Activated T-cell treated with anti-CD3 and anti-CD28 coated beads for 24 hours (primary cell): ENCODE results near the gene POLR2F.
"Not testable (repeated sequence)": the region's sequence is repeated elsewhere in the genome, so short reads cannot be mapped to it uniquely, and the experiment has no call there.

Source experiments
- DNase-seq: peaks from one replicate; pipeline ENCODE4 v3.0.0-alpha.2; 2020; ENCODE audit warnings: low read depth

The POLR2F gene

DNA sequence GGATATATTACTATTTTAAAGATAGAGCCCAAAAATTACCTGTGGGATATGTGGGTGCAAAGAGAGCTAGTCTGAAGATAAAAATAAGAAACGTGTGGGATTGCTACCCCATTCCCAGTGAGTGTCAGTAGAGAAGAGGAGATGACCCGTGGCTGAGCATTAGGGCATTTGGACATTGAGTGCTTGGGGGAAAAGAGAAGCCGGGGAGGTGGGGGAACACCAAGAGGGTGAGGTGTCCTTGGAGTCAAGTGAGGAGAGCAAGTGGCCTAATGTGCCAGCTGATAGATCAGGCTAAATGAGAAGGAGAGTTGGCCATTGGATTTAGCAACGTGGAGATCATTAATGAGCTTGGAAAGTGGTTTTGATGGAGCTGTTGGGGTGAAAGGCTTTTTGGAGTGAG, 1.2 kb downstream of the POLR2F start:
- DNase-seq, result no peak

DNA sequence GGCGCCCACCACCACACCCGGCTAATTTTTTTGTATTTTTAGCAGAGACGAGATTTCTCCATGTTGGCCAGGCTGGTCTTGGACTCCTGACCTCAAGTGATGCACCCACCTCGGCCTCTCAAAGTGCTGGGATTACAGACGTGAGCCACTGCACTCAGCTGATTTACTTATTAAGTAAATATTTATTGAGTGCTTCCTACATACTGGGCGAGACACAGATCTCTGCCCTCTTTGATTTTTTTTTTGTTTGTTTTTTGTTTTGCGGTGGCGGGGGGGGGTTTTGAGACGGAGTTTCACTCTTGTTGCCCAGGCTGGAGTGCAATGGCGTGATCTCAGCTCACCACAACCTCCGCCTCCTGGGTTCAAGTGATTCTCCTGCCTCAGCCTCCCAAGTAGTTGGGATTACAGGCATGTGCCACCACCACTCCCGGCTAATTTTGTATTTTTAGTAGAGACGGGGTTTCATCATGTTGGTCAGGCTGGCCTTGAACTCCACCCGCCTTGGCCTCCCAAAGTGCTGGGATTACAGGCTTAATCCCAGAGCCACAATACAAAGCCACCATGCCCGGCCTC, 2.4 kb downstream of the POLR2F start:
- DNase-seq, result not testable (repeated sequence)

DNA sequence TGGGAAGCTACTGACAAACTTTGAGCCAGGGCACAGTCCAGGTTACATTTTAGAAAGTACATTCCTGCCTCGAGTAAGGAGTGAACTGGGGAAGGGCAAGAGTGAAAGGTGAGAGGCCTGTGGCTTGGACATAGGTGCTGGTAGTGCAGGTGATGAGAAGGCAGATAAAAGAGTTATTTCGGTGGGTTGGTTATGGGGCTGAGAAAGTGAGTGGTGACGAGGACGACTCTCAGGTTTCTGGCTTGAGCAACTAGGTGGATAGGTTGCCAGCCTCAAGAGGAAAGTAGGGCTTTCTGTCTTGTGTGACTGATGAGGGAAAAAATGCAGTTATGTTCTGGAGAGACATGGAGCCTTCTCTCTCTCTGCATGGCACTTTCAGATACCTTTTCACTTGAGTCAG, 3.7 kb downstream of the POLR2F start:
- DNase-seq, result no peak

DNA sequence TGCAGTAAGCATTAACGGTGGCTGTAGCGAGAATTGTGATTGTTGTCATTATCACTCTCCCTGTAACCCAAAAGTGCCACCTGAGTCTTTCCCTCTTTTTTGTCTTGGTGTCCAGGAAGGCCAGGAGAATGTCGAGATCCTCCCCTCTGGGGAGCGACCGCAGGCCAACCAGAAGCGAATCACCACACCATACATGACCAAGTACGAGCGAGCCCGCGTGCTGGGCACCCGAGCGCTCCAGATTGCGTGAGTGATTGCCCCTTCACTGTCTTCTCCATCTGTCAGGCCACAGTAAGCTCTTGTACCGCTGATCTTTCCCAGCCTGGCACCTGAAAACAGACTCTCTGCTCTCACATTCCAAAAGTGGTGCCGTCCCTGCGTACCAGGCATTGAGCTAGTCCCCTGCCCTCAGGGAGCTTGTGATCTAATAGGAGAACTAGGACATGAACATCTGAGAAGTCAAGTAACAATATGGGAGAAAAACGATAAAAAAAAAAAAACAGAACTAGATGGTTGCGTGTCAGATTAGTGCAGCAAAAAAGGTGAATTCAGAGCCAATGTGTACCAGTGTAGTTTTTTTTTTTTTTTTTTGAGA, 5.8 kb downstream of the POLR2F start:
- no peak for DNase-seq

DNA sequence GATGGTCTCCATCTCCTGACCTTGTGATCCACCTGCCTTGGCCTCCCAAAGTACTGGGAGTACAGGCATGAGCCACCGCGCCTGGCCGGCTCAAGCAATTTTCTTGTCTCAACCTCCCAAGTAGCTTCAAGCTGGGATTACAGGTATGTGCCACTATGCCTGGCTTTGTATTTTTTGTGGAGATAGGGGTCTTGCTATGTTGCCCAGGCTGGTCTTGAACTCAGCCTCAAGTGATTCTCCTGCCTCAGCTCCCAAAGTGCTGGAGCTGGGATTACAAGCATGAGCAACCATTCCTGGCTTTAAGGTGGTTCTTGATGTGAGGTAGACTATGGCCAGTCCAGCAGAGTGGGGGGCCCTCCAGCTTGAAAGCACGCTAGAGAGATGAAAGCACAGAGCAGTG, 7.6 kb downstream of the POLR2F start:
- no peak for DNase-seq

DNA sequence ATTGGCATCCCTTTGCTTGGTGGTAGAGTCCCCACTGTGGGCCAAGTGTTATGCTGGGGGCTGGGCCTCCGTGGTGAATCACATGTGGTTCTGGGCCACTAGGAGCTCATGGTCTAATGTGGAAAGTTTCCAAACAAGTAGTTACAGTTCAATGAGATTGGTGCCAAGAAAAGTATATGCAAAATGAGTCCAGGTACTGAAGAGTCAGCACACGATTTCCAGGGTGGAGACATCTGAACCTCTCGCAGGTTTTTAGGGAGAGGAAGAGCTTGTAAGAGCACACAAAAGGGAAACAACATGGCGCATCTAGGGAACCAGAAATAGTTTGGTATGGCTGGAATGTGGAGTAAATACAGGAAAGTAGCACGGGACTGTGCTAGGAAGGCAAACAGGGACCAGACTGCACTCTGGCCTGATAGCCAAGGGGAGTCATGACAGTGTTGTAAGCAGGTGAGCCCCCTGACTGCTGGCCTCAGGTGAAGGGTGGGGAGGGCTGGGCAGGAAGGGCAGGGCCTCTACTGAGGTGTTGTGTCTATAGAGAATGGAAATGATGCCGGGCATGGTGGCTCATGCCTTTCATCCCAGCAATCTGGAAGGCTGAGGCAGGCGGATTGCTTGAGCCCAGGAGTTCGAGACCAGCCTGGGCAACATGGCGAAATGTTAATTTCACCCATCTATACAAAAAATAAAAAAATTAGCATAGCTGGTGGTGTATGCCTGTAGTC, 12.6 kb downstream of the POLR2F start:
- DNase-seq, result no peak

DNA sequence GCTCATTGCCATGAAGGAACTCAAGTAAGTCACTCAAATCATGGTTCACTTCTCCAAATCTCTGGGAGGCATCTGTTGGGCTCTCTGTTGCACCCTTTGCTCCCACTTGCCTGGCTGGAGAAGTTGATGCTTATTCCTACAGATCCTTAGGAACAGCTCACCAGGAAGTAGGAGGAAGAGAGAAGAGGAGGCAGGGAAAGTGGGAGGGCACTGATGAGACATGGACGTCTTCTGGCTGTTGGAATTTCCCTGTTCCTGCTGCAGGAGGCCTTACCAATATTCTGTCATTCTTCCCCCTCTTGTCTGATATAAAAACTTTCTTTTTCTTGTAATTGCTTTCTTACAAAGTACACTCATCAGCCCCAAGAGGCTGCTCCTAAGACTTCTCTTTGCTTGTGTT, 13.6 kb downstream of the POLR2F start:
- no peak for DNase-seq

DNA sequence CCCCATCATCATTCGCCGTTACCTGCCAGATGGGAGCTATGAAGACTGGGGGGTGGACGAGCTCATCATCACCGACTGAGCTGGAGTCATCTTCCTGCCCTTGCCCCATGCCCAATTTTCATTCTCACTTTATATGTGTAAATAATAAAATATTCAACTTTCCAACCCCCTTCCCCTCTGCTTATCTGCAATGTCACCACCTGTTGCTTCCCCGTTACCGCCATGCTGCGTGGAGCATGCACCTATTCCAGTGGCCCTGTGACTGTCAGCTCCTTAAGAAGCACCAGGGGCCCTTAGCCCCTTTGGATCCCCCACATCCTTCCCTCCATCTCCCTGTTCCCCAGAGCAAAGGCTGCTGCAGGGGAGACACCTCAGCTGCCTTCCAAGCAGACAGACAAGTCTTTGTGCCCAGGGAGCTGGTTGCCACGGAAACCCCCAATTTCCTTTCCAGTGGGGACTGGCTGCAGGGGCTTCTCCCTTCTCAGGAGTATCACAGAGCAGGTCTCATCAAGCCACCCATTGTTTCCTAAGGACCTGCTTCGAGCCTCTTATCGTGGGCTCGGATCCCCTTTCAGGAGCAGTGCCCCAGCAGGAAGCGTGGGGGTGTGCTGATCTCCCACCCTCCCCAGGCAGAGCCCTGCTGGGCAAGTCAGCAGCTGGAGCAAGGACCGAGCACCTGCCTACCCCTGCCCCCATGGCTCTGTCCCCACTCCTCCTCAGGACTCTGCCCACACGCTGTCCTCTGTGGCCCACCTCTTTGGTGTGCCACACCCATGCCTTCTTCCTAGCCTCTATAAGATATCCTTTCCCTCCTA, 14.3 kb downstream of the POLR2F start:
- DNase-seq, result no peak

DNA sequence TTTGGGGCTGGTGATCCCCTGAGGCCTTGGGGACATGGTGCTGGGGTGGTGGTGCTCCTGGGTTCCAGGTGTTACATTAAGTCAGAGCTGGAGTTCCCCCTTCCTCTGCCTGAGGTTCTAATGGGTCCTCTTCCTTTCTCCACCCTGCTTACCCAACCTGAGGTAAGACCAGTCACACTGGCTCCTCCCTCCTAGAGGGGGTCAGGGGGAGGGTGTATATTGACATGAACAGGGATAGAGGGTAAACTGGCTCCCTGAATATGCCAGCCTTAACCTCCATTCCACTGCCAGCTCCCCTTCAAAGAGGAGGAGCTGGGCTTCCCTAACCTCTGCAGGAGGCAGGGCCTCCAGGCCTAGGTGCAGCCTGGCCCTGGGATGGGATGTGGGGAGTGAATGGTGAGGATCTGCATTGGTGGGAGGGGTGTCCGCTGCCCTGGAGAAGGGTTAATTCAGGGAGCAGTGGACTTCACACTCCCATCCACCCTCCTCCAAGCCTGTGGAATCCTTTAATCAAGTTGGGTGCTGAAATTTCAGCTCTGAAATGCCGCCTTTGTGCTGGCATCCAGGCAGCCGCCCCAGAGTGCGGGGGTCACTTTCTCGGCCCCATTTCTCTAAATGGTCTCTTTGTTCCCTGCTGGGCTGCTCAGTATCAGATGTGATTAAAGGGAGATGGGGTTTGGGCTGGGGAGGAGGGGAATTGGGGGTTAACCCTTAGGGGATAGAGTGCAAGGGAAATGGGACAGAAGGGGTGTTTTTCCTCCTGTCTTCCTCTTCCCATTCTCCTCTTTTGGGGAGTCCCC, 15.2 kb downstream of the POLR2F start:
- DNase-seq, result no peak

DNA sequence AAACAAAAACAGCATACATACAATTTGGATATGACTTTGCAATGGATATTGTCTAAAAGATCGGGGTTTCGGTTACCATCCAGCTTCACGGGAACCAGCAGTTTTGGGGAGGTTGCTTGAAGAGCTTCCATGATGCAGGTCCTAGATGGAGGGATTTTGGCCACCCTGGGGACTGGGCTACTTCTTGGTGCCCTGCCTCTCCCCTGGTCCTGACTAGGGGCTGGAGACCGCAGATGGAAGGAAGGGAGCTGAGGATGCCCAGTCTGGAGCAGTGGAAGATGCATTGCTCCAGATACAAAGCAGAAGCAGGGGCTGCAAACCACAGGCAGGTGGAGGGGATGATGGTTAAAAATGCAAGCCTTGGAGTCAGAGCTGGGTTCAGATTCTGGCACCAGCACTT, 17.4 kb downstream of the POLR2F start:
- no peak for DNase-seq

DNA sequence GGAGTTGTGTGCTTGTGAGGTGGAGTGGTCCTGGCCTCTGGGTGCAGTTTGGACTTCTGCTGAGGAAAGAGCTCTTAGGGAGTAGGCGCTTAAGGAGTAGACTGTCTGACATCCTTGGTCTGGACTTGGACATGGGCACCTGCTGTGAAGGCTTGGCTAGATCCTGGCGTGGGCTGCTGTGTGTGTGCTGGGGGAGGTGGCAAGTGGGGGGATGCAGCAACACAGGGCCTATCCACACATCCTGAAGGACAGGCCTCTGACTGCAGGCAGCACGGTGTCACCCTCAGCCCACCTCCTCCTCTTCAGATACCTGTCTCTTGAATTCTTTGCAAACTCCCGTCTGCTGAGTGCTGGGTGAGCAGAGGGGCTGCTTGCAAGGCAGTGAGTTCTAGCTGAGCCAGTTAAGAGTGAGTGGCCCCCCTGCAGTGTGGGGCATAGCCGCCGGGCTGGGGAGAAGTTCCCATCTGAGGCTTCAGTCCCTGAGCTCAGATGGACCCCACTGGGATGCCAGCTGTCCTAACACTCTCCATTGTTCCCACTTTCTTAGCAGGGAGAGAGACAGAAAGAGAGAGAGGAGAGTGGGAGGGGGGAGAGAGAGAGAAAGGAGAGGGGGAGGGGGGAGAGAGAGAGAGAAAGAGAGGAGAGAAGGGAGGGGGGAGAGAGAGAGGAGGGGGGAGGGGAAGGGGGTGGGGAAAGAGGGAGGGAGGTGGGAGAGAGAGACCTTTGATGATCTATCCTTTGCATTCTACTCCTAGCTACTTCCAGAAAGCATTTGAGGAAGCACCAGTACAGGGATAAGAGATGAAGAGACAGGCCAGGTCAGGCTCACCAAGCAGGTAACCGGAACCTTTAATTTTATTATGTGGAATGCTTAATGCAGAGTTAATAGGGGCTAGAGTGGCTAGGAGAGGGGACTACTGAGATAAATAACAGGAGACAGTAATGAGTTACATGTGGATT, 18.3 kb downstream of the POLR2F start:
- DNase-seq, result no peak

DNA sequence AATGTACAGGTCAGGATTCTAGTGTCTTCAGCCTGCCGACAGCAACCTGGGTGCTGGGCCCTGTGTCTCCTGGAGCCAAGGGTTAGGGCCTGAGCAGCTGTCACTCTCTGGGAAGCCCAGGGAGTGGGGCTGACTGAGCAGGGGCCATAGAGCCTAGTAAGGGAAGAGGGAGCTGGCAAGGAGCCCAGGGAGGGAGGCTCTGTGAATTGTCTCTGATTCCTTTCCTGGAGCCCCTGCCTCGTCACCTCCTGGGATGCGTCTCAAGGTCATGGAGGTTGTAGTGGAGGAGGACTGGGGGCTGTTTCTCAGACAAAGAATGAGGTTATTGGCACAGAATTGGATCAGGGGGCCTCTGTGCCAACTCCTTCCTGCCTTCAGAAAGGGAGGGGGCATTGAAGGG, 19.0 kb downstream of the POLR2F start:
- no peak for DNase-seq

DNA sequence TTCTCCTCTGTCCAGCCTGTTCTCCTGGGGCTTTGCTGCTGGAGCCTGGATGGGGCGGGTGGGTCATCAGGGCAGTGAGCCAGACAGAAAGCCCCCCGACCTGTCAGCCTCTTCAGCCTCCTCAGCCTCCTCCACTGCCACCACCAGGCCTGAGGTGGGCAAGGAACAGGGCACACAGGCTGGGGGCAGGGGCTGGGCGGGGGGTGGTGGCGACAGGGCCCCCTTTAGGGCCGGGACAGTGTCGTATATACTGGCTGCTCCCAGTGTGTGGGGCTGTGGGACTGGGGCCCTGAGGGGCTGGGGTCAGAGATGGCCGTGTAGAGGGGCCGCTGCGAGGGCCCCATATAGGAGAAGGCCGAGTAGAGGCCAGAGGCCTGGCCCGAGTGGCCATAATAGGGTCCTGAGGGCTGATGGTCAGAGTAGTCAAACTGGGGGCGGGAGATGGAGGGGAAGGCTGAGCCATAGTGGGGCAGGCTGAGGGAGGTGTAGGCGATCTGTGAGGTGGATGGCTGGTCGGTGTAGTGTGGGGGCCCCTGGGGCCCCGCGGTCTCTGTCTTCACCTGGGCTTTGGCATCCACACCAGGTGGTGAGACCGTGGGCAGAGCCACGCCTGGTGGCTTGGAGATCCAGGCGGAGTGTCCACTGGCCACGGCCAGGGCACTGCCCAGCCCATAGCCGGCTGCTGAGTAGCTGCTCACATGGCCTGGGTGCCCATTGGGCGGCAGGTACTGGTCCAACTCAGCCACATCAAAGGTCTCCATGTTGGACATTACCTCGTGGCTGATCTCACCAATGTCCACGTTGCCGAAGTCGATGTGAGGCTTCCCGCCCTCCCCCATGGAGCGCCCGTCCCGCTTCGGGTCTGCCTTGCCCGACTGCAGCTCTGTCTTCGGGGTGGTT, 20.0 kb downstream of the POLR2F start:
- DNase-seq, result no peak

DNA sequence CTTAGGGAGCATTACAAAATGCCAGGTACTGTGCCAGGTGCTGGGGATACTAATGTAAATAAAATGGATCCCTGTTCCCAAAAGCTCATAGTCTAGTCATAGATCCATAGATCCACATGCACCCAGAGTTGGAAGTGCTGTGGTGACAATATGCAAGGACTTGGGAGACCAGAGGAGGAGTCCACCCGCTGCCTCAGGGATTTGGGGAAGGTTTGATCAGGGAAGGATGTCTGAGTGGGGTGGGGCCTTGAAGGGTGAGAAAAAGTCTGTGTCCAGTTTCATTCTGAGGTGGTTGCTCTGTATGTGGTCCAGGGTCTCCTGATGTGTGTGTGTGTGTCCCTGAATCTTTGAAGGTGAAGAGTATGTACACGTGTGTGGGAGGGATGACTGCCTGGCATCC, 21.7 kb downstream of the POLR2F start:
- DNase-seq, result no peak

DNA sequence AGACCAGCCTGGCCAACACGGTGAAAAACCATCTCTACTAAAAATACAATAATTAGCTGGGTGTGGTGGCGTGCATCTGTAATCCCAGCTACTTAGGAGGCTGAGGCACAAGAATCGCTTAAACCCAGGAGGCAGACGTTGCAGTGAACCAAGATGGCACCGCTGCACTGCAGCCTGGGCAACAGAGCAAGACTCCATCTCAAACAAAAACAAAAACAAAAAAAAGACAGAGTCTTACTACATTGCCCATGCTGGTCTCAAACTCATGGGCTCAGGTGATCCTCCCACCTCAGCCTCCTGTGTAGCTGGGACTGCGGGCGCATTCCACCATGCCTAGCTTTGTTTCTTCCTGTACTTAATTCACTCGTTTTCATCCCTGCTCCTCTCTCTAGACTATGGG, 22.5 kb downstream of the POLR2F start:
- DNase-seq, result not testable (repeated sequence)

DNA sequence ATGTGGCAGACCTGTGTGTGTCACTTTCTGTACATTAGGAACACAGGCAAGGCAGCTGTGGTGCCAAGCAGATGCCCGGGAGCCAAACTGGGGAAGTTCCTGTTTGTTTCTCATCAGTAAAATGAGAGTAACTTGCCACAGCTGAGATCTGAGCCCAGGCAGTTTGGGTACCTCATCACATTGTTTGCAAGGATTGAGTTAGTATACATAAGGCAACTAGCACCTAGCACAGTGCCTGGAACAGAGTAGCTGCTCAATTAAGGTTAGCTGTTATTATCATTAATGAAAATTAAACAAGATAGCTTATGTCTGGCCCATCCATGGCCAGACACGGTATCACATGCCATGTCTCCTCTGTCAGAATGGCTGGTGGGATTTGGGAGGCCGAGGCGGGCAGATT, 23.0 kb downstream of the POLR2F start:
- no peak for DNase-seq

DNA sequence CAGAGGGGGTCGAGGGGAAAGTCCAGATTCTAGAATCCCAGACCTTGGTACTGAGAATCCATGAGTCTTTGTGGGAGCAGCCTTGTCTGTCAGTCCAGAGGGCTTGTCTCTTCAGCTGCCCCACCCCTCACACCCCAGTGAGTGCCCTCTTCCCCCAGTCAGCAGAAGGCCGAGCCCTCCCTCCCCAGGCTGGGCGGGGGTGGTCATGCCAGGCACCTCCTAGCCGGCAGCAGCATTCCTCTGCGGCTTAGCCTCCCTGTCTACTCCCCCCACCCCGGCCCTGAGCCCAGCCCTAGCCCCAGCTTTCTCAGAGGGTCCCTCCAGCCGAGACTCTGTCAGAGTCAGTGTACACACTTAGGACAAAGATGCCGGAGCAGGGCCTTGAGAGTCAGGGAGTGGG, 26.3 kb downstream of the POLR2F start:
- DNase-seq, result no peak

DNA sequence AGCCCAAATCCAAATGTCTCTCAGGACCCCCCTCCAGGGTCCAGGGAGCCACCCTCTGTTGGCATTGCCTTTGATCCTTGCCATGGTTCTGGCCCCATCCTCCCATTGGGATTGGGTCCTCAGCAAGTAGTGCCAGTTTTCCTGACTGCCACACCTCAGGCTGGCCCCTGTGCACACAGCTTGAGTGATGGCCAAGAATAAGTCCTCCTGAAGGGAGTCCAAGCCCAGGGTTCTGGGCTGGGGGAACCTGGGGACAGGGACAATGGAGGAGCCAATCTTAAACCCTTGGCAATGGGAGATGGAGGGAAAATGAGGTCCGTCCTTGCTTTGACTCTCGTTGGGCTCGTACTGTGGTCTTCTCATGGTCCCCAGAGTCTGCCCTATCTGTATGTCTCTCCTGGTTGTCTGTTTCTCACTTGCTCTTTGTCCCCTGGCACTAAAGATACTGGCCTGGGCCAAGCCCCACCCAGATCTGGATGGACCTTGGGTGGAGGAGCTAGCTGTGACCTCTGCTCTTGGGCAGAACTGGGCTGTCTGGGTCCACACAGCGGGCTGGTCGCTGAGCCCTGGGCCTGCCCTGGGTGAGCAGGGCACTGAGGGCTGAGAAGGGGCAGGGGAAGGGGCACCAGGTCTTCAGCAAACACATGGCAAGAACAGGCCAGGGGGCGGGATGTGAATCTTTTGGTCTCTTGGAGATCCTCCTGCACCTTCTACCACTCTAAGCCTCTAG, 27.9 kb downstream of the POLR2F start:
- DNase-seq, result no peak

DNA sequence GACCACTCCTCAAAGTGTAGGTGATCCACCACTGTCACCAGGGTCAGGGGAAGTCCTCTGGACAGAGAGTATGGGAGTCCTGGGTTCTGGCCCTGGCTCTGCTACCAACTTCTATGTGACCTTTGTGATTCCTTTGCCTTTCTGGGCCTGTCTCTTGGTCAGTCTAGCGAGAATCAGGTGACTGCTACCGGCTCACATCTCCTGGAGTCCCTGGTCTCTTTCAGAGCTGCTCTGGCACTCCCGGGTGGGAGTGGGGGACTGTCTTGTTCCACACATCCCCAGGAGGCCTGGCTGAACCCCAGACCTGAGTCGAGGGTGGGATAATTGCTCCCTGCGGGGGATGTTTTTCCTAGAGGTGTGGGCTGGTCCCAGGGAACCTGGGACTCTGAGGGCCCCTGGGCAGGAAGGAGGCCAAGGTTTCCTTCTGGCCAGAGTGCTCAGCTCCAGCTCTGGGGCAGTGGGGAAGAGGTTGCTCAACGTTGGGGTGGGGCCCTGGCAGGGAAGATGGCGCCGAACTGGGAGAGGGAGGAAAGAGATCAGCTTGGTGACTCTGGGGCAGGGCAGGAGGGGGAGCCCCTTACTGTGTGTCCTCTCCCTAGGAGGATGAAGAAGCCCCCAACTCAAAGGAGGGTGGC, 28.8 kb downstream of the POLR2F start:
- no peak for DNase-seq
